Mesothelial cell of epicardium (in vitro differentiated cells): Measurements from ENCODE around the gene IL16. TPM values are rescaled to one million over a fixed set of nuclear protein-coding genes. Genes with fewer than 3 reads are reported as not detected.

ENCODE experiments used
- DNase-seq, 2 experiments: peaks; one replicate each; pipeline ENCODE4 v3.0.0; 2021; ENCODE audit warnings: low spot score in 2 of 2; ENCODE audit not compliant: unreplicated experiment in 2 of 2
- H3K27ac Mint-ChIP-seq: 2 replicates; pipeline ENCODE4 v1.8.0; 2021; ENCODE audit warnings: mixed read lengths
- H3K27me3 Mint-ChIP-seq: 2 replicates; pipeline ENCODE4 v1.8.0; 2021; ENCODE audit warnings: low read depth, mixed read lengths
- H3K36me3 Mint-ChIP-seq: 2 replicates; pipeline ENCODE4 v1.8.0; 2021; ENCODE audit warnings: mixed read lengths
- H3K4me1 Mint-ChIP-seq: 2 replicates; pipeline ENCODE4 v1.8.0; 2021; ENCODE audit warnings: mixed read lengths
- H3K4me3 Mint-ChIP-seq: 2 replicates; pipeline ENCODE4 v1.8.0; 2021; ENCODE audit warnings: mild to moderate bottlenecking, moderate library complexity, mixed read lengths
- H3K9me3 Mint-ChIP-seq: 2 replicates; pipeline ENCODE4 v1.8.0; 2021; ENCODE audit warnings: mixed read lengths
- CTCF ChIP-seq: fragments of 200-600 bp; sonication (generic); IDR thresholded peaks from one replicate; pipeline ENCODE4 v1.5.0; 2021; ENCODE audit warnings: antibody characterized with exemption; ENCODE audit not compliant: unreplicated experiment
- total RNA-seq: library from RNA; stranded (reverse); gene quantifications from 3 replicates; pipeline ENCODE4 v1.2.1, GENCODE V29; 2021

Gene IL16
- total RNA-seq, 1 donor from 2014 or later, result 0.27 TPM

DNA sequence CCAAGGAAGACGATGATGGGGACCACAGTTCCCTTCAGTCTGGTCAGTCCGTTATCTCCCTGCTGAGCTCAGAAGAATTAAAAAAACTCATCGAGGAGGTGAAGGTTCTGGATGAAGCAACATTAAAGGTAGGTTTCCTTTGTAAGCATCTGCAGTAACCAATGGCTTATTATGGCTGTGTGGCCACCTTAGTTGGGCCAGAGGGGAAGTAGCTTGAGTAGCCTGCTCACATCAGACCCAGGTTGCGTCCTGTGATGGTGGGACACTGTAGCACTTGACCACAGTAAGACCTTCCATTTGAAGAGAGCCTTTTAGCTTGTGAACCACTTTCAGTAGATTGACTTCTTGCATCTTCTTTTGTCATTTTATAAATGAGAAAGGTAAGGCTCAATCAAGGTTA is 104.7 kb downstream of the IL16 start:
- no peaks in the 10 kb centered on the region for H3K36me3 Mint-ChIP-seq
- H3K4me1 Mint-ChIP-seq, result peaks cover 18% of the 10 kb centered on the region
- no peak overlapping the region for H3K4me3 Mint-ChIP-seq
- TF ChIP-seq CTCF, result no peak
- peaks cover 11% of the 10 kb centered on the region for H3K27me3 Mint-ChIP-seq
- DNase-seq, result no peak
- H3K27ac Mint-ChIP-seq, result no peak overlapping the region
- H3K9me3 Mint-ChIP-seq, result no peaks in the 10 kb centered on the region

DNA sequence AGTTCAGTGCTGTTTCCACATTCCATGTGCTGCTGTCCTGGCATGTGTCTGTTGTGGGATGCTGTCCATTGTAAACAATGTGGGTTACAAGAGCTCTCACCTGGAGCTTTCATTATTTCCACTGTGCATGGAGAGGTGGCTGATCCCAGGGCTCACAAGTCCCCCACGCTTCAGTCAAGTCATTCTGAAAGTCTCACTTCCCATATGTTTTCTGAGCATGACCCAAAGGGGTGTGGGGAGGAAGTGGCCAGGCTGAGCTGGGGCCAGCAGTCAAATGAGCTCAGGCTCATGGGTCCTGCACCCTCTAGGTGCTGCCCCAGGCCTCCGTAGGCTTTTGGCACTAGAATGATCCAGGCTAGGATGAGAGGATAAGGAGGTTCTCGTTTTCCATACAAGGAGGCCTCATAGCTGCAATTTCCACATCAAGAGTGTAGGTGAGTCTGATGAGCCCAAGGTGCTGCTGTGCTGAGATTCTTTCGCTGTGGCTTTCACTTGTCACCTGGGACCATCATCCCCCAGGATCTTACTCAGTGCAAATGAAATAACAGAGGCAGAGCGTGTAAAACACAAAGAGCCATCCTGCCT is 105.2 kb downstream of the IL16 start:
- peaks cover 5% of the 10 kb centered on the region for H3K27me3 Mint-ChIP-seq
- H3K27ac Mint-ChIP-seq, result no peak overlapping the region
- H3K4me3 Mint-ChIP-seq, result no peak overlapping the region
- no peak for DNase-seq
- H3K4me1 Mint-ChIP-seq, result peaks cover 18% of the 10 kb centered on the region
- TF ChIP-seq CTCF, result no peak
- no peaks in the 10 kb centered on the region for H3K36me3 Mint-ChIP-seq
- no peaks in the 10 kb centered on the region for H3K9me3 Mint-ChIP-seq

- no peak overlapping the region for H3K27ac Mint-ChIP-seq
- DNase-seq, result no peak
- no peak for TF ChIP-seq CTCF
- H3K9me3 Mint-ChIP-seq, result no peaks in the 10 kb centered on the region
- H3K36me3 Mint-ChIP-seq, result no peaks in the 10 kb centered on the region
- peaks cover 18% of the 10 kb centered on the region for H3K4me1 Mint-ChIP-seq
- H3K27me3 Mint-ChIP-seq, result no peaks in the 10 kb centered on the region
- no peak overlapping the region for H3K4me3 Mint-ChIP-seq
These were observed 106.0 kb downstream of the IL16 start for GRCh38 chr15:81302701-81303109.

DNA sequence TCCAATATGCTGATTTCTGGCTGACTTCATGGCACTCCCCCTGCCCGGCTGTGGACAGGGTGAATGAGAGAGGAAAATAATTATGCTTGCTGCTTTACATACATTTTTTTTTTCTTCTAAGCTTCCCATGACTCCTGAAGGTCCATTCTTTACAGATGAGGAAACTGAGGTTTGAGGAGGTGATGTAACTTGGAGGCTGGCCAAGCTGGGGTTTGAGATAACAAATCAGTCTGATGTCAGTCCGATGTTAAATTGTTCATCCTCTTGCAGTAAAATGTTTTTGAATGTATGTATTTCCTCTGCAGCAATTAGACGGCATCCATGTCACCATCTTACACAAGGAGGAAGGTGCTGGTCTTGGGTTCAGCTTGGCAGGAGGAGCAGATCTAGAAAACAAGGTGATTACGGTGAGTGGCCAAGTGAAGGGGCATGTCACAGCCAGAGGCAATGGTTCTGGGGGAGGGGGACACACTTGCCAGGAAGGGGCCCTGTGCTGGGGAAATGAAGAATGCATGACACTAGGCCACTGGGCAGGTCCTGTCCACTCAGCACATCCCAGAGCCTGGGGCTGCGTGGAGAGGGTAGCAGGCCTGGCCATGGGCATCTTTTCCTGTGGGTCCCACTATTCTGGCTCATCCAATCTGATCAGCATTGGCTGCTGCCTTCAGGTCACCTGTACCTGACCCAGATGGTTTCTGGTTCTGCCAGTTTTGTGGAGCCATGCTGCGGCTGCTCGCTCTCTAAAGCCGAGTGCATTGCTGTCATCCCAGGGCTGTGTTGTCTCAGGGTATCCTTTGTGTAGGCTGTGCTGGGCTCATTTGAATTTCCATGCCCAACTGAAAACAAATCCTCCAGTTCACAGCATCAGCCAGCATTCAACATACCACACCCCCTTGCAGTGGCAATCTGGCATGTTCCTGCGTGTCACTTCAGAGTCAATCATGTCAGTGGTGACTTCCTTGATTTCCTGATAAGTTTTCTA is 106.9 kb downstream of the IL16 start:
- Mint-ChIP-seq H3K27ac (no peak overlapping the region), H3K9me3 (no peaks in the 10 kb centered on the region), H3K4me3 (no peak overlapping the region), H3K4me1 (peaks cover 18% of the 10 kb centered on the region), H3K27me3 (no peaks in the 10 kb centered on the region), H3K36me3 (no peaks in the 10 kb centered on the region)
- no peak for TF ChIP-seq CTCF
- no peak for DNase-seq

- H3K4me3 Mint-ChIP-seq, result no peak overlapping the region
- no peaks in the 10 kb centered on the region for H3K27me3 Mint-ChIP-seq
- H3K27ac Mint-ChIP-seq, result peak overlapping the region; percentile 57
- H3K36me3 Mint-ChIP-seq, result no peaks in the 10 kb centered on the region
- no peaks in the 10 kb centered on the region for H3K9me3 Mint-ChIP-seq
- H3K4me1 Mint-ChIP-seq, result peaks cover 18% of the 10 kb centered on the region
- no peak for DNase-seq
- no peak for TF ChIP-seq CTCF
These were observed 107.5 kb downstream of the IL16 start for GRCh38 chr15:81304226-81304625.
